Stimulated activated CD8-positive, alpha-beta memory T cell treated with anti-CD3 and anti-CD28 coated beads, Interleukin-12 subunit alpha, Interleukin-12 subunit beta, amount 100 ng/mL, for 24 hours (primary cell): ENCODE results near the gene CDH13.

Experiments used
- DNase-seq: peaks from one replicate; pipeline ENCODE4 v3.0.0-alpha.2; 2020; ENCODE audit errors: extremely low read depth

CDH13 gene

DNA sequence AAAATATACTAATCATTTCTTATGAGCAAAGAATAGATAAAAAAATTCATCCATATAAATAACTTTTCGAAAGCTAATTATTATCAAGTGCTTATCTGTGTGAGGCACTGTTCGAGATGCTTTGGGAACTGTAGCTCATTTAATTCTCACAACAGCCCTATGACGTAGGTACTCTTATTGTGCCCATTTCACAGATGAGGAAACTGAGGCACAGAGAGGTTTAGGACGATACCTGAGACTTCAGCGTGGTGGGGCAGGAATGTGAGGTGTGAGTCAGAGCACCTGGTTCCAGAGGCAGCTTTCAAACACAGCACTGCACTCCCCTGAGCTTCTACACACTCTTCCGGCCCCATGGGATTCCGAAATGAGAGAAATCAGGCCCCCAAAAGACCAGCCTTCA is 995.2 kb downstream of the CDH13 start:
- no peak for DNase-seq

DNA sequence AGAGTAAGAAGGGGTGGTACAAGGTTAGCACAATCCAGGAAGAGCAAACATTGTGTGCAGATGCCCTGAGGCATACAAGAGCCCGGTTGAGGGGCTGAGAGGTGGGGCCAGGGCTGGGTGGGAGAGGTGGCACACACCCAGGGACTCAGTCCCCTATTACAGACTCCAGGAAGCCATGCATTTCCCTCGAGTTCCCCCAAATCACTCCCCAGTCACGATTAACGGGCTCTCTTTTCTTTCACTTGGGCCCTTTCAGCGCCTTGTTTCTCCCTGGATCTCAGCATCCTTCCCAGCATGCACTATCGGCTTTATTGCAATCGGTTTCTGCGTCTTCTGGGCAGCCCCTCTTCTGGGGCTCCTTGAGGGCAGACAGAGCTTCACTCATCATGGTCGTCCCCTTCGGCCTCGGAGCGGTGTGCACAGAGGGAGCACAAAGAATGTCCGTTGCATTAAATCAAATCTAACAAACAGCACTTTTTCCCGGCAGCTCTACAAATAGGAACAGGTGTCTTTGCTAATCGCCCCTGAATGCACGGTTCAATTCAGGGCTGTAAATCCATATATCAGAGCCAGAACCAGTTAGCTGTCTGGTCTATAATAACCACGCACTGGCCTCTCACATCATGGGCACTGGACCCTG is 996.4 kb downstream of the CDH13 start:
- DNase-seq = no peak

DNA sequence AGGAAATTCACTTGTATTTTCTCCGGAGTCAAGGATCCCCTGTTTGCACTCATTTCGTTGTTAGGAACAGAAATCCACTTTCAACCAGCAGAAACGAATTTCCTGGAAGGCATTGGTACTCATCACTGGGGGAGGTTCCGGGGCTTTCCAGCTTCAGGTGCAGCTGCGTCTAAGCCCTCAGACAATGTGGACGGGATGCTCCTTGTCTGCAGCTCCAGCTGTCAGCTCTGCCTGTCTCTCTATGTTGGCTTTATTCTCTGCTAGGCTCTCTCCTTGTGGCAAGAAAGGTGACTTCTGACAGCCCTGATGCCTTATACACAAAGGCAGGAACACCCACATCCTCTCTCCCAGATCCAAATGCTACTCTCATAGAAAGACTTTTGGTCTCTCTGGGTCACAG is 997.1 kb downstream of the CDH13 start:
- DNase-seq = no peak

DNA sequence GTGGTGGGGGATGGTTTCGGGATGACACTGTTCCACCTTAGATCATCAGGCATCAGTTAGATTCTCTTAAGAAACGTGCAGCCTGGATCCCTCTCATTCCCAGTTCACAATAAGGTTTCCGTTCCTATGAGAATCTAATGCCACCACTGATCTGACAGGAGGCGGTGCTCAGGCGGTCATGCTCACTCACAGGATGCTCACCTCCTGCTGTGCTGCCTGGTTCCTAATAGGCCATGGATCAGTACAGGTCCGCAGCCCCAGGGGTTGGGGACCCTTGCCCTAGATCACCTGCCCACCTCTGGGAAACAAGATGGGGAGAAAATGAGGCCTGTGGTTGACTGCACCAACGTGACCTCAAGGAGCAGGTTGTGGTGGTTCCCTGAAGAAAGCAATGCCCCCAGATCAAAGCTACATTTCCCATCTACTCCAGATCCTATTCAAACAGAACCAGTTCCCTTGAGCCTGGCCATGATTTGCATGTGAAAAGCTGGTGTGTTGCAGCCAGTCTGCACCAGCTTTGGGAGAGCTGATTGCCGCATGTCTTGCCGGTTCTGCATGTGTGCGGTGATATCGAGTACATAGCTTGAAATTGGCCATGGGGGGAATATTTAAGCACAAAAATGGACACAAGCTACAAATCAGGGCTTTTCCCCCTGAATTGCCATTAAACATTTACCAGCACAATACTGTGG is 997.8 kb downstream of the CDH13 start:
- no peak for DNase-seq

DNA sequence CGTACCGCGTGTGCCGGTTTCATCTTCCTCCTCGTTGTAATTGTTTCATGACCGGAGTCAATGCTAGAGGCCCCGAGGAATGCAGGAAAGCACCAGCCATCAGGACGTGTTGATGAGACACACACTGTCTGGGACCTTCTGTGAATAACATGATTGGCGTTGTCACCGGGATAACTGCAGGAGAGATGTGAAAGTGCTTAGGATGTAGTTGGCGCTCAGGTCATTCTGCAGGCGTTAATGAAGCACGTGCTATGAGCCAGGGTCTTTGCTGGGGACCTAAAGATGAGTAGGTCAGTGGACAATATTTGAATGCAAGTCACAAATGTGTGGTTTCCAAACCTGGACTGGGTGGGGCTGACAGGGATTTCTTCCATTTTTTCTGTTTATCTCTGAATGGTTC is 999.4 kb downstream of the CDH13 start:
- no peak for DNase-seq

DNA sequence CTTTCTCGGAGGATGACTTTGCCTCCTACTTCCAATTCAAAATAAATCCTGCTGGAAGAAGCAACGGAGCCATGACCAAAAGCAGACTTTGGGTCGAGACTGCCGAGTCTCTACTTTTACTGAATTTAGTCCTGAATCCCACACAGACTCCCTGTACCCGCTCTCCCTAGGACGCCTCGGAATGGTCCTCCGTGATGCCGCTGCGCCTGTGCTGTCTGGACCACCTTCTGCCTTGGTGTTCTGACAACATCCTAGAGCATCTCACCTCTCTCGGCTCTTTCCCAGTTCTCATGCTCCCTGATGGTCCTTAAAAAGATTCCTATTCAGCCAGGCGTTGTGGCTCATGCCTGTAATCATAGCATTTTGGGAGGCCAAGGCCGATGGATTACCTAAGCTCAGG is 999.9 kb downstream of the CDH13 start:
- no peak for DNase-seq

DNA sequence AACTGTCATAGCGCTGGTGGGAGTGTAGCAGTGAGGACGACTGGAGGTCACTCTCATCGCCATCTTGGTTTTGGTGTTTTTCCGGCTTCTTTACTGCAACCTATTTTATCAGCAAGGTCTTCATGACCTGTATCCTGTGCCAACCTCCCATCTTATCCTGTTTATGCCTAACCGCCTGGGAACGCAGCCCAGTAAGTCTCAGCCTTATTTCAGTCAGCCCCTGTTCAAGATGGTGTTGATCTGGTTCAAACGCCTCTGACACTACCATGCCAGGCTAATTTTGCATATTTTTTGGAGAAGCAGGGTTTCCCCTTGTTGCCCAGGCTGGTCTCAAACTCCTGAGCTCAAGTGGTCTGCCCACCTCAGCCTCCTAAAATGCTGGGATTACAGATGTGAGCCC is 1001.2 kb downstream of the CDH13 start:
- DNase-seq = no peak

DNA sequence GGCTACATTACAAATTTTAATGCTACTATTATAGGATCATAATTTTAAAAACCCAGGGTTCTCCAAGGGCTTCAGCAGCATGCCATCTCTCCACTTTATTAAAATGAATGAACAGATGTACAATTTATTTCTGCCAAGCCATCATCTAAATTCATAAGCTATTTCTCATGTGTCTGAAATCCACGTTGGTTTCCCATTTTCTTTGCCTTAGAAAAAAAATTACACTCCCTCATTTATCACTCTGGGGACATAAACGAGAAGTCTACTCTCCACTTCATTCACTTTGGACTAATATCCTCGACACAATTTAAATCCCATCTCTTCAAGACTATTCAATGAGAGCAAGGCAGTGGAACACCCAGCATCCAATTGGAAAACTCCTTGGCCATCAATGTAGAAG is 1002.7 kb downstream of the CDH13 start:
- DNase-seq = no peak

DNA sequence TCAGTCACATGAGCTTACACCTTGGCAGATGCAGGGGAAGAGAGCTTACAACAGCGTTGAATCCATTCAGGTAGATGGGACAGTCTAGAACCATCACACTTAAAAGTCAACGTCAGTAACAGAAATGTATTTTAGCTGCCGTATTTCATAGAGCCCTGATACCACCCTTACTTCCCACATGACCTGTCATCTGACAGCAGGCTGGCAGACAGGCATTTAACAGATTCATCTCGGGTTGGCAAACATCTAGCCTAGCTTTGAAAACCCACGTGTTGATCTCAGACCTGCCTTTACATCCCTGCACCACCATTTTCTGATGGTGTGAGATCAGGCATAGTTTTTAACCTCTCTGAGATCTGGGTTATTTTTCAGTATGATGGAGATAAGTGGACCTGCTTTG is 1003.1 kb downstream of the CDH13 start:
- DNase-seq = no peak

DNA sequence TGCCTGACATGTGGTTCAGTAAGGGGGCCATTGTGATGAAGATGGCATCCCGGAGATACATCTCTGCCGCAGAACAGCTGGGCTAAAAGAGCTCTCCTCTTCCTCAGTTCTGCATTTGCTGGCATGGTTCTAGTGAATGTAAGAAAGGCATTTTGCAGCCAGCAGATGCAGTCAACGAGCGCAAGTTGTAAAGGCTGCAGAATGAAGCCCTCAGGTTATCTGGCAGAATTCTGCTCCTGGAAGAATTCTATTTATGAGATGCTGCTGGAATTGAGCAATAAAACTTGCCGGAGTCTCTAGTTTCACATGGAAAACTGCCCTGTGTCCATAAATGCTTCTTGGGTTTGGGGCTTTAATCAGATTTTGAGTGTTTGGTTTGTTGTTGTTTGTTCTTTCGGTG is 1004.2 kb downstream of the CDH13 start:
- DNase-seq = no peak

DNA sequence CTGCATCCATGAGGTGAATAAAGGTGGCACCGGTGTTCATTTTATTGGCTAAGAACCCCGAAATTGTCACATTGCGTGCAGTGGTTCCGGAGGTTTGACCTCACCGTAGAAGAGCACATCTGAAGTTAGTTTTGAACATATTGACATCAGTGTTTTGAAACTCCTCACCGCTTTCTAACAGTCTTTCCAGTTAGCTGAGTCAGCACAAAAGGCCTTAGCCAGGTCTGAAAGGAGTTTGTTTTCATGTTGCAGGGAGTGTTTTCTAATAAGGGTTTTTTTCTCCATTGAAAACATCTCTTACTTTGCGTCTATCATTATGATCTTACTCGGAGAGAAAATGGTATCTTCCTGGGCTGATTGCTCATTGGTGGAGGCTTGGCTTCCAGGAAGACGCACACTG is 1006.5 kb downstream of the CDH13 start:
- DNase-seq = no peak

DNA sequence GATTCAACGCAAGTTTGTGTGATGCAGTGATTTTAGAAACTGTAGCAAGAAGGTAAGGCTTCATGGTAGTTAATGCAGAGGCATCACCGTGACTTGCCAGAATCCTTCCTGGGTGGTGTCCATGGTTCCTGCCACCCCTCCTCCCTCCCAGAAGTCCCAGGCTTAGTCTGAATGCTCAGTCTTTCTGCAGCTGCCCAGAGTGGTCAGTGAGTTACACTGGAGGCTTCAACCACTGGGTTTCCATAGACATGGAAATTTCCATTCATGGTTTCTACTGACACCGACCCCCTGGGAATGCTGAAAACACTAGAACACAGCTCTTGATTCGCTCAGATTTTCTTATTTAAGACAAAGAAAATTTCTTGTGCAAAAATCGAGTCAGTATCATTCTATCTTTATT is 1021.6 kb downstream of the CDH13 start:
- DNase-seq = no peak

DNA sequence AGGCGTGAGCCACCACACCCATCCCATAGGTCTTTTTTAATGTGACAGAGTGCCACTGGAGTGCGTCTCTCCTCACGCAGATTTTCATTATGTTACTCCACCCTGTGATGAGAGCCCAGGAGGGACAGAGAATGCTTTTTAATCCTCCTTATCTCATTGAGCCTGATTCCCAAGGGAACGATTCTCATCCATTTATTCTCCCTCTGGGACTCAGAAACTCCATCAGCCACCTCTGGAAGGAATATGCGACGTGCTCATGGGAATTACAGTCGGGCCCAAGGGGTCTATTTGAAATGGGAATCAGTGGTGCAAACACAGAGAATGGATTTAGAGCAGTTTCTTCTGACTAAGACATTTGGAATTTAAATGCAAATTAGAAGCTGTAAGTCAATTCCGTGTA is 1025.1 kb downstream of the CDH13 start:
- DNase-seq = no peak

DNA sequence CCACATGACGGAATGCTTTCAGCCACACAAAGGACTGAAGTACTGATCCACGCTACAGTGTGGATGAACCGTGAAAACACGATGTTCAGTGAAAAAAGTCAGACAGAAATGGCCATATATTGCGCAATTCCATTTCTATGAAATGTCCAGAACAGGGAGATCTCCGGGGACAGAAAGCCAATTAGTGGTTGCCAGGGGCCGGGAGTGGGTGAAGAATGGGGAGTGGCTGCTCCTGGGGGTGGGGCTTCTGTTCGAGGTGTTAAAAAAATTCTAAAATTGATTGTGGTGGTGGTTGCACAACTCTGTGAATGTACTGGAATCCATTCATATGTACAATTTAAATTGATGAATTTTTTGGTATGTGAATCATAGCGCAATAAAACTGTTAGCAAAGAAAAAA is 1026.2 kb downstream of the CDH13 start:
- DNase-seq = no peak

DNA sequence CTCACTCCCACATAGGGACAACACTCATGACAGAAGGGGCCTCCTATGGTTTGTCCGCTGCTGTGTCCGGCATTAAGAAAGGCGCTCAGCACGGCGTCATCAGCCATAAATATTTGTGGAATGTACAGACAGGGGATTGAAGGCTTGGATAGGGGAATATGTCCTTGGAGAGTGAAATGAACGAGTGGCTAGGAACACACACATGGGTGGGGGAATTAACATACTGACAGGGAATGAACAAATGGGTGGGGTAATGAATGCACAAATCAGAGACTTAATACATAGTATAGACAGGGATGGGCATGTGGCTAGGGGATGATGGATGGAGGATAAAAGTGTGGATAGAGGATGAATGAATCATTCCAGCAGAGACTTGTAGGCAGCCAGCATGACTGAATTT is 1027.0 kb downstream of the CDH13 start:
- no peak for DNase-seq

DNA sequence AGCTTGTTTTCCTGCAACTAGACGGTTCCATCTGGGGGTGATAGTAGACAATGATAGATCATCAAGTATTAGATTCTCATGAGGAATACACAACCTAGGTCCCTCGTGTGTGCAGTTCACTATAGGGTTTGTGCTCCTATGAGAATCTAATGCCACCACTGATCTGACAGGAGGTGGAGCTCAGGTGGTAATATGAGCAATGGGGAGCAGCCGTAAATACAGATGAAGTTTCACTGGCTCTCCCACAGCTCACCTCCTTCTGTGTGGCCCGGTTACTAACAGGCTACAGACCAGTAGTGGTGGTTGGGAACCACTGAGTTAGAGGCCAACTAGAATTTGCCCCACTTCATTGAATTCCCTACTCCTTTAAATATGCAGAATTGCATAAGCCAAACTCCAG is 1033.5 kb downstream of the CDH13 start:
- no peak for DNase-seq

DNA sequence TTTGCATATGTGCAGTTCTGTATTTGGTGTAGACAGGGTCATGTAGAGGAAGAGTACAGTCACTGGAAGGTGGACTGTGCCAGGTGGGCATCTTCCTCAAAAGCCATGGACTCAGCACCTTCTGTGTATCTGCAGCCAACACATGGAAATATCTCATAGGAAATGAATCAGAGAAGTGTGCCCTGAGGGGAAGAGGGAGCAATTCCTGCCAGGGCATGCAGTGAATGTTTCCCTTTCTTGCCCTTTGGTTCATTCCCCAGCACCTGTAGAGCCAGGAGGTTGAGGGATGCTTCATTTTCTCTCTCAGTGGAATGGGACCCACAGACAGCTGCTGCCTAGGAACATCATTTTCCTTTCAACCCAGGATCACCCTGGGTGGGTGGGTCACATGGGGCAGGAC is 1034.9 kb downstream of the CDH13 start:
- no peak for DNase-seq

DNA sequence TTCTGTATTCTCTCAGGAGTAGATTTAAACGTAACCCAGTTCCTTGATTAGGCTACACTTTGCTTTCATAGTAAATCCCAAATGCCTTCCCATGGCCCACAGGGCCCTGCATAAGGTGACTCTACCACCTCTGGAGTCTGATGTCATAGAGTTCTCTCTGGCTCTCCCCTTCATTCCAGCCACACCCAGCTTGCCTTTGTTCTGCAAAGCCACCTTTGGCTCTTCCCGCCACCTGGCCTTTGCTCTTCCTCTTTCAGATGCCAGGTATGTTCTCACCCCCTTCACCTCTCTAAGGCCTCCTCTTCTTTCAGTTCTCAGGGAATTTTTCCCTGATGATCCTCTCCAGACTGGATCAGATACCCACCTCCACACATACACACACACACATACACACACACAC is 1039.7 kb downstream of the CDH13 start:
- no peak for DNase-seq

DNA sequence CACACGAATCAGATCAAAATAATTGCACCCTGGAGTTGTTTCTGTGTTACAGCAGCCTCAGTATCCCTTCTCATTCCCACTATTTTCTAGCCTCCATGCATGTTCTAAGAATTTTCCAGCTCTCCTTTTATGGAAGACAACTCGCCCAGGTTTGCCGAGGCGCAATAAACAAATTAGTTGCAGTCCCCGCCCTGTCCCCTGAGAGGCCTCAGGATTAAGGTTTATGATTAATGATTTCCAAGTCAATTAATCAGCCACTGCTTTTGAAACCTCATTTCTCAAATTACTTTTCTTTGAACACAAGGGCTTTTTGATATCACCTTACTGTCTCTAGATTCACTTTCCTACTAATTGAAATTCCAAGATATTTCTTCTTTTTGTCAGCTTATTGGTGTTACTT is 1042.7 kb downstream of the CDH13 start:
- DNase-seq = no peak

DNA sequence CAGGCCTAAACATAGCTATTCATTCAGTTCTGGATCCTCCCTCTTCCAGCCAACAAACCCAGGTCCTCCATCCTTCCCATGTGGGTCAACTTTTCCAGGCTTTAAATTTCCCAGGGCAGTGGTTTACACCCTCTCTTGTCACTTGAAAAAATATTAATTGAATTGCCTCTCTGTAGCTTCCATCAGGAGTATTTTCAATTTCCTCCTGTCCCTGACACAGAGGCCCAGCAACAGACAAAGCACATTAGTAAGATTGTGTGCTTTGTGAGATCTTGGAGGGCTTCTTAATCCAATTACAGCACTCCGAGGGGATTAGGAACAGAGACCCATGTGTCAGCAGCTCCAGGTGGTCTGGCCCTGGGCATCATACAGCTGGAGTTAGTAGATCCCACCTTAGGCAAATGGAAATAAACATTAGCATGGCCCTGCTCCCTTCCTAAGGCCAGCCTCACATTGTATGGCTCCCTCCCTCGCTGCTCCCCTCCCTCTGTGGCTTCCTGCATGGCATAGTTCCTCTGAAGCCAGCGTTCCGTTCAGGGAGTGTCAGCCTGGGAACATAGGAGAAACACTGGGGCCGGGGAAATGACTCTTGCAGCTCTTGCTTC is 1048.3 kb downstream of the CDH13 start:
- DNase-seq = no peak

DNA sequence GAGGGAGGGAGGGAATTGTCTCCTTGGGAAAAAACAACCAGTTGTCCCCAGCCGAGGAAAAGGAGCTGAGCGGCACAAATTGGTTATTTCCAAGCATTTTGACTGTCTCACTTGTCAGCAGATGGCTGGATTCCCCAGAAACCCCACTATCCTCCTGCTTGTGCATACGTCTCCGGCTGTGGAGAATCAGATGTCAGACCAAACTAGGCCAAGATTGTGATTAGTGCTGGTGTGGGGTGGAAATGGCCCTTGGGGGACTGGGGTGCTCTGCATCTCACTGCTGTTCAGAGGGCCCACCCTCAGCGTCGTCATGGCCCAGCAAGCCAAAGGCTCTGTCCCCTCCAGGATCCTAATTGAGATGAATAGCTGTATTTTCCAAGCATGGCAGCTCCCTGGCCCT is 1049.3 kb downstream of the CDH13 start:
- no peak for DNase-seq

DNA sequence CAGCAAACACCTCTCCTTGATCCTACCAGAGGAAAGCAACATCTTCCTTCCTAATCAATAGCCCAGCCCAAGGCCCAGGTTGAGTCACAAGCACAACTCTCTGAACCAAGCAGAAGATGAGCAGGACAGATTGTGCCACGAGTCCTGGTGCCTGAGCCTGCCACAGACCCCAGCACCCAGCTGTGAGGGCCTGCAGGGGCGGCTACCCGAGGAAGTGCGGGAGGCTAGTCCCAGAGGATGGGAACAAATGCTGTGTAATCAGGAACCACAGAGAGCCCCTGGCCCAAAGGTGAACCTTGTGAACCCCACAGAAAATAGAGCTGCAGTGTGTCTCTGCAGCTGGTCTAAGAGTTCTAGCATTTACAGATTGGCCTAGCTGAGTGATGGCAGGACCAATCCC is 1054.2 kb downstream of the CDH13 start:
- no peak for DNase-seq

DNA sequence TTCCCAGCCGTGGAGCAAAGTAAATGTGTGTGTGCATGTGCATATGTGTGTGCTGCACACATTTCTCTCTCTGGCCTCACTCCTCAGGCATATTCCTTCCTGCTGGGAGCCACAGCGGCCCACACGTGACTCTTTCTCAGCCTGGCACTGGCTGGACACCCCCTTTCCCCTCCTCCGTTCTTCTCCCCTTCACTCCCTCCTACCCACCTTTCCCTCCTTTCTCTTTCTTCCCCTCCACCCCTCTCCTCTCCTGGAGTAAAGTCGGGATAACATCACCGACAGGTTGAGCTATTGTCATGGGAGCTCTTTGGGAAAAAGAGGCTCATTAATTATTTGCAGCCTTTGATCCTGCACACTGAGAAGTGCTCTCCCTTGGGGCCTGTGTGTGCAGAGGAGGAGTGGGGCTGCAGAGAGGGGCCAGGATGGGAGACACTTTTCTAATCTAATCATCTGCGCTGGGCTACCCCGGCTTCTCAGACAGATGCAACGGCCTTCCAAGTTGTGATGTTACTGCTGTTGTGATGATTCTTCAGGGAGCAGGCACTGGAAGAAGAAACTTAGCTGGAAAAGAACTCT is 1054.7 kb downstream of the CDH13 start:
- no peak for DNase-seq
